BLaER1 (cell line): Measurements from ENCODE around the gene SLC25A1.

Experiments used
- H3K27ac ChIP-seq: shearing (Covaris generic); formaldehyde crosslinking; 2 replicates; pipeline ENCODE4 v1.8.1; 2022
- H3K27me3 ChIP-seq: shearing (Covaris generic); formaldehyde crosslinking; 2 replicates; pipeline ENCODE4 v1.8.1; 2022
- H3K36me3 ChIP-seq: shearing (Covaris generic); formaldehyde crosslinking; 2 replicates; pipeline ENCODE4 v1.8.1; 2022
- H3K4me1 ChIP-seq: shearing (Covaris generic); formaldehyde crosslinking; 2 replicates; pipeline ENCODE4 v1.8.1; 2022
- H3K4me2 ChIP-seq: shearing (Covaris generic); formaldehyde crosslinking; 2 replicates; pipeline ENCODE4 v1.8.1; 2022
- H3K4me3 ChIP-seq: shearing (Covaris generic); formaldehyde crosslinking; 2 replicates; pipeline ENCODE4 v1.8.1; 2022
- H3K9ac ChIP-seq: shearing (Covaris generic); formaldehyde crosslinking; 2 replicates; pipeline ENCODE4 v1.8.1; 2022
- H3K9me3 ChIP-seq: shearing (Covaris generic); formaldehyde crosslinking; 2 replicates; pipeline ENCODE4 v1.8.1; 2022
- H4K20me1 ChIP-seq: shearing (Covaris generic); formaldehyde crosslinking; 2 replicates; pipeline ENCODE4 v1.8.1; 2022
- Cebpa-rat ChIP-seq: shearing (Covaris generic); IDR thresholded peaks from 2 replicates; pipeline ENCODE4 v1.8.1; 2022

The SLC25A1 gene

GRCh38 chr22:19132153-19132552 is 46.4 kb downstream of the SLC25A1 start:
- Histone ChIP-seq H3K27me3 (no peaks in the 10 kb centered on the region), H3K36me3 (peaks cover 66% of the 10 kb centered on the region), H3K27ac (no peak overlapping the region), H3K9me3 (no peaks in the 10 kb centered on the region), H3K4me1 (no peaks in the 10 kb centered on the region), H3K4me2 (no peak overlapping the region), H3K9ac (no peak overlapping the region), H3K4me3 (no peak overlapping the region), H4K20me1 (peaks cover 34% of the 10 kb centered on the region; the same call in 1 of the 2 replicates)
- TF ChIP-seq Cebpa-rat: no peak

GRCh38 chr22:19131685-19132015 is 46.9 kb downstream of the SLC25A1 start:
- Histone ChIP-seq H3K27ac (no peak overlapping the region), H3K4me1 (no peaks in the 10 kb centered on the region)
- no peak for TF ChIP-seq Cebpa-rat

GRCh38 chr22:19130959-19131684 is 47.4 kb downstream of the SLC25A1 start, which contains the start of gene TSSK2:
Gene TSSK2 (plus strand): TSS chr22:19131308. CDS start chr22:19131400, 92 bp downstream.
- H3K4me1 ChIP-seq: no peaks in the 10 kb centered on the region
- no peak within 1 kb of the TSS for H3K4me2 ChIP-seq
- no peak within 1 kb of the TSS for H3K4me3 ChIP-seq
- peaks cover 31% of the 10 kb centered on the region; the same call in 1 of the 2 replicates for H4K20me1 ChIP-seq
- H3K36me3 ChIP-seq: peaks cover 56% of the 10 kb centered on the region
- no peak within 1 kb of the TSS for H3K9ac ChIP-seq
- H3K27ac ChIP-seq: no peak within 1 kb of the TSS
- H3K27me3 ChIP-seq: no peaks in the 10 kb centered on the region
- H3K9me3 ChIP-seq: no peaks in the 10 kb centered on the region
- no peak for TF ChIP-seq Cebpa-rat

More at GRCh38 chr22:19131685-19132015, 46.9 kb downstream of the SLC25A1 start:
- peaks cover 31% of the 10 kb centered on the region; the same call in 1 of the 2 replicates for H4K20me1 ChIP-seq
- no peak overlapping the region for H3K9ac ChIP-seq
- no peak overlapping the region for H3K4me2 ChIP-seq
- H3K9me3 ChIP-seq: no peaks in the 10 kb centered on the region
- H3K27me3 ChIP-seq: no peaks in the 10 kb centered on the region
- H3K4me3 ChIP-seq: no peak overlapping the region
- peaks cover 61% of the 10 kb centered on the region for H3K36me3 ChIP-seq

GRCh38 chr22:19129871-19130270 is 48.7 kb downstream of the SLC25A1 start:
- H3K9ac ChIP-seq: no peak overlapping the region
- no peaks in the 10 kb centered on the region for H3K9me3 ChIP-seq
- no peak overlapping the region for H3K4me3 ChIP-seq
- peaks cover 44% of the 10 kb centered on the region for H3K36me3 ChIP-seq
- peaks cover 27% of the 10 kb centered on the region; the same call in 1 of the 2 replicates for H4K20me1 ChIP-seq
- no peaks in the 10 kb centered on the region for H3K4me1 ChIP-seq
- no peak overlapping the region for H3K27ac ChIP-seq
- H3K4me2 ChIP-seq: no peak overlapping the region
- no peaks in the 10 kb centered on the region for H3K27me3 ChIP-seq
- TF ChIP-seq Cebpa-rat: no peak

- no peak overlapping the region for H3K4me2 ChIP-seq
- H3K27me3 ChIP-seq: no peaks in the 10 kb centered on the region
- no peak overlapping the region for H3K4me3 ChIP-seq
- no peaks in the 10 kb centered on the region for H3K9me3 ChIP-seq
- H4K20me1 ChIP-seq: 0 out of 2 replicates have a peak, but pooled peaks cover 20% of the 10 kb centered on the region
- TF ChIP-seq Cebpa-rat: no peak
- H3K4me1 ChIP-seq: no peaks in the 10 kb centered on the region
- no peak overlapping the region for H3K27ac ChIP-seq
- peaks cover 36% of the 10 kb centered on the region for H3K36me3 ChIP-seq
- no peak overlapping the region for H3K9ac ChIP-seq
Measured at GRCh38 chr22:19128946-19129727, 49.4 kb downstream of the SLC25A1 start.

GRCh38 chr22:19128009-19128401 is 50.5 kb downstream of the SLC25A1 start:
- H3K4me2 ChIP-seq: no peak overlapping the region
- H3K27ac ChIP-seq: no peak overlapping the region
- H3K9ac ChIP-seq: no peak overlapping the region
- H4K20me1 ChIP-seq: 0 out of 2 replicates have a peak, but pooled peaks cover 11% of the 10 kb centered on the region
- no peaks in the 10 kb centered on the region for H3K9me3 ChIP-seq
- H3K36me3 ChIP-seq: peaks cover 25% of the 10 kb centered on the region
- no peak overlapping the region for H3K4me3 ChIP-seq
- H3K4me1 ChIP-seq: peaks cover 8% of the 10 kb centered on the region
- H3K27me3 ChIP-seq: no peaks in the 10 kb centered on the region
- no peak for TF ChIP-seq Cebpa-rat

GRCh38 chr22:19127329-19128008 is 51.1 kb downstream of the SLC25A1 start:
- no peak overlapping the region for H3K4me2 ChIP-seq
- H3K9ac ChIP-seq: no peak overlapping the region
- H3K27me3 ChIP-seq: no peaks in the 10 kb centered on the region
- TF ChIP-seq Cebpa-rat: no peak
- H3K9me3 ChIP-seq: no peaks in the 10 kb centered on the region
- H3K36me3 ChIP-seq: peaks cover 20% of the 10 kb centered on the region
- no peak overlapping the region for H3K4me3 ChIP-seq
- H4K20me1 ChIP-seq: 0 out of 2 replicates have a peak, but pooled peaks cover 6% of the 10 kb centered on the region
- no peak overlapping the region for H3K27ac ChIP-seq
- H3K4me1 ChIP-seq: peaks cover 12% of the 10 kb centered on the region

GRCh38 chr22:19126309-19127273 is 51.9 kb downstream of the SLC25A1 start:
- TF ChIP-seq Cebpa-rat: no peak
- Histone ChIP-seq H3K4me3 (no peak overlapping the region), H3K9me3 (no peaks in the 10 kb centered on the region), H3K4me2 (no peak overlapping the region), H3K9ac (no peak overlapping the region), H4K20me1 (peaks cover 8% of the 10 kb centered on the region), H3K4me1 (peaks cover 12% of the 10 kb centered on the region), H3K27me3 (no peaks in the 10 kb centered on the region), H3K27ac (no peak overlapping the region), H3K36me3 (peaks cover 11% of the 10 kb centered on the region)
